ENCODE results near the gene ALPL.

ALPL gene

DNA sequence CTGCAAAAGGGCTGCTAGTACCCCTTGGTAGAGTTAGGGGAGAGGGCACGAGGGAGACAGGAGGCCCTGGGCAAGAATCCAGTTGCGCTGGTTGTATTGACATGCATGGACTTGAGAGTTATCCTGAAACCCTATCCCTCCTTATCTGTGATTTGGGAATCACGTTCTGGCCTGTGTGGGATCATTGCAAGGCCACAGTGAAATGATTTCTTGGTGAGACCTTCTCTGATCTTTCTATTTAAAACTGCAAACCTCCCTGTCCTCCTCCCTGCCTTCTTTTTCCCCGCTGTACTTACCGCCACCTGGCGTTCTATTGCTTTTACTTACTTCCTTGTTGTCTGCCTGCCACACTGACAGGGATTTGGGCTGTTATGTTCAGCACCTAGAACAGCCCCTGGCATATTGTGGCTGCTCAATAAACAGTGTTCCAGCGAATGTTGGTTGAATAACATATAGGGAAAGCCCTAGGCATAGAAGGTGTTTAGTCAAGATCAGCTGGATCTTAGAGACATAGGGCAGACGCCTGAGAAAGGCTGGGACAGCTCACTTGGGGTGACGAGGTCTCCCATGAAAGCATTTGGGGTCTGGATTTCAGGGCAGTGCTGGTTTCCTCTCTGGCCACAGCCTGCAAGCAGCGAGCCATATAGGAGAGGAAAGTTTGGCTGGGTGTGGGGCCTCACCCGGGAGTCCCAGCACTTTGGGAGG, 25.6 kb downstream of the ALPL start:
- CTCF ChIA-PET, result interaction anchor here (0.7 to 2.7 kb wide), 21 partner anchors 9 to 302 kb away, joined by 3 to 14 read pairs (median 4); partner anchors contain the start of gene ALPL
- WGBS (ENCODE audit: insufficient coverage), result 49% methylated on average over 7 of the region's 11 CpGs
- Histone ChIP-seq H3K4me1 (ENCODE audit: control extremely low read depth in 1 of 4, control insufficient read depth in 4 of 4, insufficient read depth in 4 of 4, low read length in 3 of 4) (no peaks in the 10 kb centered on the region), H3K36me3 (ENCODE audit: control insufficient read depth in 4 of 4, insufficient read depth in 4 of 4, low read length in 3 of 4) (no peaks in the 10 kb centered on the region), H3K27ac (ENCODE audit: insufficient read depth in 1 of 2, low read depth in 1 of 2, low read length in 2 of 2, poor library complexity in 1 of 2, severe bottlenecking in 2 of 2) (no peak overlapping the region), H3K4me3 (ENCODE audit: control insufficient read depth in 1 of 7, extremely low read depth in 1 of 7, insufficient read depth in 4 of 7, low read depth in 2 of 7, low read length in 6 of 7) (no peak overlapping the region), H3K27me3 (replicated peaks in 2 of 5; ENCODE audit: control insufficient read depth in 4 of 5, insufficient read depth in 5 of 5, low read length in 4 of 5) (peaks cover 0 to 54% (median 10%) of the 10 kb centered on the region in 5 experiments), H3K9me3 (ENCODE audit: control extremely low read depth in 1 of 5, control insufficient read depth in 4 of 5, insufficient read depth in 2 of 5, low read depth in 1 of 5, low read length in 4 of 5) (peaks cover 0 to 2% (median 0%) of the 10 kb centered on the region in 5 experiments)
- POLR2A ChIA-PET, result no interaction called here
- peak; percentile 65 to 79 (median 78) for DNase-seq

DNA sequence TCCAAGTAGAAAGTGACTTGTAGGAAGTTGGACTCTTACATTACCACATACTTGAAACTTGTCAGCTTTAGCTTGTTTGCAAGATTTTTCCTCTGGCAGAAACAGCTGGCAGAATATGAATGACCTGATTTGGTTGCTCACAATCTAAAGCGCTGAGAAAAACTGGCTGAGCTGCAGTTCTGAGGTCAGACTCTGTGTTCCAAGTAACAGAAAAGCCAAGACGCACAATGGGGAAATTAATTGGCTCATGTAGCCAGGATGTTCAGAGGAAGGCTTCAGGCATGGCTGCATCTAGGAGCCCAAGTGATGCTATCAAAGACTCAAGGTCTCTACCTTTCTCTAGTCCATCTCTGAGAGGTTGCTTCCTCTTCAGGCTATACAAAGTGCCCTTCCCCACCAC, 27.0 kb downstream of the ALPL start:
- H3K9me3 ChIP-seq (ENCODE audit: control extremely low read depth in 1 of 5, control insufficient read depth in 4 of 5, insufficient read depth in 2 of 5, low read depth in 1 of 5, low read length in 4 of 5), result peaks cover 0 to 2% (median 0%) of the 10 kb centered on the region in 5 experiments
- no peak for DNase-seq
- H3K36me3 ChIP-seq (ENCODE audit: control insufficient read depth in 4 of 4, insufficient read depth in 4 of 4, low read length in 3 of 4), result no peaks in the 10 kb centered on the region
- POLR2A ChIA-PET, result no interaction called here
- CTCF ChIA-PET, result interaction anchor here (1.0 to 2.7 kb wide), 11 partner anchors 11 to 303 kb away, joined by 3 to 14 read pairs (median 5); no protein-coding TSS in a partner anchor
- H3K4me3 ChIP-seq (ENCODE audit: control insufficient read depth in 1 of 7, extremely low read depth in 1 of 7, insufficient read depth in 4 of 7, low read depth in 2 of 7, low read length in 6 of 7), result no peak overlapping the region
- 90% methylated on average over 2 of the region's 2 CpGs for WGBS (ENCODE audit: insufficient coverage)
- peaks cover 0 to 65% (median 13%) of the 10 kb centered on the region in 5 experiments for H3K27me3 ChIP-seq (replicated peaks in 2 of 5; ENCODE audit: control insufficient read depth in 4 of 5, insufficient read depth in 5 of 5, low read length in 4 of 5)
- H3K4me1 ChIP-seq (ENCODE audit: control extremely low read depth in 1 of 4, control insufficient read depth in 4 of 4, insufficient read depth in 4 of 4, low read length in 3 of 4), result no peaks in the 10 kb centered on the region
- H3K27ac ChIP-seq (ENCODE audit: insufficient read depth in 1 of 2, low read depth in 1 of 2, low read length in 2 of 2, poor library complexity in 1 of 2, severe bottlenecking in 2 of 2), result no peak overlapping the region

DNA sequence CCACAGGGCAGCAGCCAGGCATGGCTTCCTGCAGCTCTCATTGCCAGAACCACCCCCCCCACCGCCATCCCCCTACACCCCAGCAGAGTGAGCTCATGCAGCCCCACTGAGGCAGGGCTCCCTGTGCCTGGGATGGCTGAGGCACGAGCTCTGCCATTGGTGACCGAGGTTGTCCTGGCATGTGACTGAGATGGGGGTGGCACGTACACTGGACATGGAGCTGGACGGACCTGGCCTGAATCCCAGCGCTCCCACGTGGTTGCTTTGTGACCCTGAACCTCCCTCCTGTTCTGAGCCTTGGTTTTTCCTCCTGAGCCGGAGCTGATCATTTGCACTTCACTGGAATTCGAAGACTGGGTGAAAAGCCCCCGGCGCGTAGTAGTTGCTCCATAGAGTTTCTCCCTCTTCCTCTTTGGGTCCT, 28.3 kb downstream of the ALPL start:
- ChIA-PET CTCF (interaction anchor here (1.0 to 1.9 kb wide), 4 partner anchors 10 to 169 kb away, joined by 3 to 10 read pairs (median 6); no protein-coding TSS in a partner anchor), POLR2A (no interaction called here)
- WGBS (ENCODE audit: insufficient coverage), result 48% methylated on average over 10 of the region's 12 CpGs
- peaks cover 0 to 64% (median 16%) of the 10 kb centered on the region in 5 experiments for H3K27me3 ChIP-seq (replicated peaks in 2 of 5; ENCODE audit: control insufficient read depth in 4 of 5, insufficient read depth in 5 of 5, low read length in 4 of 5)
- H3K9me3 ChIP-seq (ENCODE audit: control extremely low read depth in 1 of 5, control insufficient read depth in 4 of 5, insufficient read depth in 2 of 5, low read depth in 1 of 5, low read length in 4 of 5), result peaks cover 0 to 2% (median 0%) of the 10 kb centered on the region in 5 experiments
- DNase-seq, result no peak
- no peak overlapping the region for H3K27ac ChIP-seq (ENCODE audit: insufficient read depth in 1 of 2, low read depth in 1 of 2, low read length in 2 of 2, poor library complexity in 1 of 2, severe bottlenecking in 2 of 2)
- H3K4me3 ChIP-seq (ENCODE audit: control insufficient read depth in 1 of 7, extremely low read depth in 1 of 7, insufficient read depth in 4 of 7, low read depth in 2 of 7, low read length in 6 of 7), result no peak overlapping the region
- H3K36me3 ChIP-seq (ENCODE audit: control insufficient read depth in 4 of 4, insufficient read depth in 4 of 4, low read length in 3 of 4), result no peaks in the 10 kb centered on the region
- H3K4me1 ChIP-seq (ENCODE audit: control extremely low read depth in 1 of 4, control insufficient read depth in 4 of 4, insufficient read depth in 4 of 4, low read length in 3 of 4), result no peaks in the 10 kb centered on the region

DNA sequence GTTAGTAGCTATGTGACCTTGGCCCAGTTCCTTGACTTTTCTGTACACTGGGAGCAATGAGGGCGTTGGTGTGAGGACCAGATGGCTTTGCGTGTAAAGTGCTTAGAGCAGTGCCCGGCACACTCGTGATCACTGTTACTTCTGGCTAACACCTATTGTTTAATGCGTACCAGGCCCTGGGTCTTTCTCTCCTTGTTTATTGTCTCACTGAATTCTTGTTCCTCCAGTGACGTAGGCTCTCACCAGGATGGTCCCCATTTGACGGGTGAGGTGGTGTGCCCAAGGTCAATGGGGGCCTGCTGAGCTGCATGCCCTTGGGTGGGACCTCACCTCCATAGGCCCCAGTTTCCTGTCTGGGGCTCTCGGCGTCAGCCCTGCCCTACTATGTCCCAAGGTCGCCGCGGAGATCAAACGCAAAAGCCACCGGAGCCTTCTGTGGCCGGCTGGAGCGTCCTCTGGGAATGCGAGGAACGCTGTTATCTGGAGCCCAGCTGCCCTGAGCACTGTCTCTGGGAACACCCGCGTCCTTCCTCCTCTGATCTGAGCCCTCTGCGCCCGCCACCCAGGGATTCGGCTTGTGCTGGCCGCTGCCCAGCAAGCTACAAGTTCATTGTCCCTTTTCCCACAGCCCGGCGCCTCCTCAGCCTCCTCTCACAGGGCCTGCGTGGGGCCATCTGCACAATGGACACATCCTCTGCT, 28.9 kb downstream of the ALPL start:
- Histone ChIP-seq H3K4me1 (ENCODE audit: control extremely low read depth in 1 of 4, control insufficient read depth in 4 of 4, insufficient read depth in 4 of 4, low read length in 3 of 4) (no peaks in the 10 kb centered on the region), H3K27me3 (replicated peaks in 2 of 5; ENCODE audit: control insufficient read depth in 4 of 5, insufficient read depth in 5 of 5, low read length in 4 of 5) (peaks cover 0 to 64% (median 16%) of the 10 kb centered on the region in 5 experiments), H3K9me3 (ENCODE audit: control extremely low read depth in 1 of 5, control insufficient read depth in 4 of 5, insufficient read depth in 2 of 5, low read depth in 1 of 5, low read length in 4 of 5) (peaks cover 0 to 2% (median 0%) of the 10 kb centered on the region in 5 experiments), H3K27ac (ENCODE audit: insufficient read depth in 1 of 2, low read depth in 1 of 2, low read length in 2 of 2, poor library complexity in 1 of 2, severe bottlenecking in 2 of 2) (no peak overlapping the region), H3K4me3 (ENCODE audit: control insufficient read depth in 1 of 7, extremely low read depth in 1 of 7, insufficient read depth in 4 of 7, low read depth in 2 of 7, low read length in 6 of 7) (no peak overlapping the region), H3K36me3 (ENCODE audit: control insufficient read depth in 4 of 4, insufficient read depth in 4 of 4, low read length in 3 of 4) (no peaks in the 10 kb centered on the region)
- ChIA-PET CTCF (interaction anchor here (1.0 to 1.9 kb wide), 4 partner anchors 9 to 169 kb away, joined by 3 to 10 read pairs (median 6); no protein-coding TSS in a partner anchor), POLR2A (no interaction called here)
- no peak for DNase-seq
- 33% methylated on average over 24 of the region's 27 CpGs for WGBS (ENCODE audit: insufficient coverage)

DNA sequence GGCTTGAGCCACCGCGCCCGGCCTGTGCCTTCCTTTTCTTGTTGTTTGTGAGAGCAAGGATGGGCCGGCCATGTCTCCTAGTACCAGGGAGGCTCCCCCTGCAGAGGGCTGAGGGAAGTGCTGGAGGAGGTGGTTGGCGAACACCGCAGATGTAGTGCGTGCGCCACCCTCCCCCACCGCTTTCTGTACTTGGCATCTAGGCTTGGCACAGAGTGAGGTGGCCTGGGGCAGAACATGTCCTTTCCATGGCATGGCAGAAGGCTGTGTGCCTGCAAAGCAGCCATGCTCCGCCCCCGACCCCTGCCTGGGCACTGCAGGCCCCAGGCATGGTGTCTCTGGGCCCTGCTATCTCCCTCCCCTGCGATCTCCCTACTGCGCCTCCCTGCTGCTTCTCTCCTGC, 30.7 kb downstream of the ALPL start:
- WGBS (ENCODE audit: insufficient coverage), result 79% methylated on average over 9 of the region's 13 CpGs
- Histone ChIP-seq H3K4me1 (ENCODE audit: control extremely low read depth in 1 of 4, control insufficient read depth in 4 of 4, insufficient read depth in 4 of 4, low read length in 3 of 4) (no peaks in the 10 kb centered on the region), H3K27me3 (replicated peaks in 2 of 5; ENCODE audit: control insufficient read depth in 4 of 5, insufficient read depth in 5 of 5, low read length in 4 of 5) (peaks cover 0 to 64% (median 15%) of the 10 kb centered on the region in 5 experiments), H3K36me3 (ENCODE audit: control insufficient read depth in 4 of 4, insufficient read depth in 4 of 4, low read length in 3 of 4) (no peaks in the 10 kb centered on the region), H3K27ac (ENCODE audit: insufficient read depth in 1 of 2, low read depth in 1 of 2, low read length in 2 of 2, poor library complexity in 1 of 2, severe bottlenecking in 2 of 2) (no peak overlapping the region), H3K4me3 (ENCODE audit: control insufficient read depth in 1 of 7, extremely low read depth in 1 of 7, insufficient read depth in 4 of 7, low read depth in 2 of 7, low read length in 6 of 7) (no peak overlapping the region), H3K9me3 (ENCODE audit: control extremely low read depth in 1 of 5, control insufficient read depth in 4 of 5, insufficient read depth in 2 of 5, low read depth in 1 of 5, low read length in 4 of 5) (peaks cover 0 to 2% (median 0%) of the 10 kb centered on the region in 5 experiments)
- CTCF ChIA-PET, result interaction anchor here (0.7 to 1.2 kb wide), 3 partner anchors 13 to 50 kb away, joined by 3 to 4 read pairs (median 3); no protein-coding TSS in a partner anchor
- POLR2A ChIA-PET, result interaction anchor here (1.0 kb wide), 1 partner anchor 25 kb away, joined by 3 read pairs; no protein-coding TSS in a partner anchor
- DNase-seq, result peak; percentile 15 to 46 (median 31)

DNA sequence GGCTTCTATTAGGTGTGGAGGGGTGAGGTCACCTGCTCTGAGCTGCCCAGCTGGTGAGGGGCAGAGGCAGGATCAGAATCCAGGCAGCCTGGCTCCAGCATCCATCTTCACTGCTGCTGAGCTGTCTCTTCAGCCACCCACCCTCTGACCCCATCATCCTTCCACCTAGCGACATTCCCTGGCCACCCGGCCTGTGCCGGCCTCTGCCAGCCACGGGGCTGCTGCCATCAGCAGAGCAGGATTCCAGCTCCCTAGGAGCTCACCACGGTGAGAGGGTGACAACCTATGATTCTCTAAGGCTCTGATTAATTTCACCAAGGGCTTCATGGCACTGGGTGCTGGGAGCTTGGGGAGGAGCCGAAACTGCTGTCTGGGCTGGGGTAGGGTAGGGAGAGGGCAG, 32.1 kb downstream of the ALPL start:
- WGBS (ENCODE audit: insufficient coverage), result 89% methylated on average over 4 of the region's 6 CpGs
- H3K27me3 ChIP-seq (replicated peaks in 2 of 5; ENCODE audit: control insufficient read depth in 4 of 5, insufficient read depth in 5 of 5, low read length in 4 of 5), result peaks cover 0 to 54% (median 13%) of the 10 kb centered on the region in 5 experiments
- H3K4me1 ChIP-seq (ENCODE audit: control extremely low read depth in 1 of 4, control insufficient read depth in 4 of 4, insufficient read depth in 4 of 4, low read length in 3 of 4), result no peaks in the 10 kb centered on the region
- no peaks in the 10 kb centered on the region for H3K36me3 ChIP-seq (ENCODE audit: control insufficient read depth in 4 of 4, insufficient read depth in 4 of 4, low read length in 3 of 4)
- H3K27ac ChIP-seq (ENCODE audit: insufficient read depth in 1 of 2, low read depth in 1 of 2, low read length in 2 of 2, poor library complexity in 1 of 2, severe bottlenecking in 2 of 2), result no peak overlapping the region
- CTCF ChIA-PET, result interaction anchor here (1.1 to 2.3 kb wide), 4 partner anchors 14 to 286 kb away, joined by 3 to 7 read pairs (median 3); no protein-coding TSS in a partner anchor
- POLR2A ChIA-PET, result no interaction called here
- H3K9me3 ChIP-seq (ENCODE audit: control extremely low read depth in 1 of 5, control insufficient read depth in 4 of 5, insufficient read depth in 2 of 5, low read depth in 1 of 5, low read length in 4 of 5), result peaks cover 0 to 2% (median 0%) of the 10 kb centered on the region in 5 experiments
- no peak overlapping the region for H3K4me3 ChIP-seq (ENCODE audit: control insufficient read depth in 1 of 7, extremely low read depth in 1 of 7, insufficient read depth in 4 of 7, low read depth in 2 of 7, low read length in 6 of 7)
- DNase-seq, result no peak

Measured in common myeloid progenitor, CD34-positive (primary cell).